Activated CD8-positive, alpha-beta T cell treated with anti-CD3 and anti-CD28 coated beads for 36 hours (primary cell): ENCODE data around the gene METAP1D. TPM values are rescaled to one million over a fixed set of nuclear protein-coding genes. Genes with fewer than 3 reads are reported as not detected.

Experiments
- ATAC-seq: fragments of 200-7000 bp; cut with Tn5 transposase; one replicate; pipeline ENCODE4 v1.10.0; 2021; ENCODE audit warnings: mild to moderate bottlenecking, moderate library complexity
- CTCF ChIA-PET: fragments of 350-600 bp; sonication (Branson Sonifier 250); formaldehyde crosslinking; loops from one replicate; lab custom pipeline; 2021; ENCODE audit warnings: antibody characterized with exemption; lab: Charles Lee
- POLR2A ChIA-PET: fragments of 350-600 bp; sonication (Branson Sonifier 250); formaldehyde crosslinking; loops from one replicate; lab custom pipeline; 2021; ENCODE audit warnings: antibody characterized with exemption; lab: Charles Lee
- DNase-seq: peaks from one replicate; pipeline ENCODE4 v3.0.0-alpha.2; 2020
- H3K27ac Mint-ChIP-seq: one replicate; pipeline ENCODE4 v1.8.0; 2021; ENCODE audit warnings: mild to moderate bottlenecking, mixed read lengths
- H3K27me3 Mint-ChIP-seq: one replicate; pipeline ENCODE4 v1.8.0; 2021; ENCODE audit warnings: mixed read lengths
- H3K36me3 Mint-ChIP-seq: one replicate; pipeline ENCODE4 v1.8.0; 2021; ENCODE audit warnings: low read depth, mixed read lengths
- H3K4me1 Mint-ChIP-seq: one replicate; pipeline ENCODE4 v1.8.0; 2021; ENCODE audit warnings: low read depth, mixed read lengths
- H3K4me3 Mint-ChIP-seq: one replicate; pipeline ENCODE4 v1.8.0; 2021; ENCODE audit warnings: mild to moderate bottlenecking, moderate library complexity, mixed read lengths
- H3K9me3 Mint-ChIP-seq: one replicate; pipeline ENCODE4 v1.8.0; 2021; ENCODE audit warnings: mixed read lengths
- CTCF ChIP-seq: fragments of 200-600 bp; IDR thresholded peaks from one replicate; pipeline ENCODE4 v1.8.0; 2022; ENCODE audit warnings: antibody characterized with exemption, mild to moderate bottlenecking
- intact Hi-C: fragments of 100-400 bp; cut with micrococcal nuclease; formaldehyde crosslinking; loops from one replicate; pipeline ENCODE4 v1.10.0; 2022
- total RNA-seq, 2 experiments: library from RNA; stranded (reverse); gene quantifications; one replicate each; pipeline ENCODE4 v1.2.3, GENCODE V29; 2021

The METAP1D gene
- total RNA-seq, 2 experiments from 2014 or later: 5.4 to 8.8 TPM

- Mint-ChIP-seq H3K4me3 (no peak overlapping the region), H3K9me3 (no peaks in the 10 kb centered on the region), H3K36me3 (peaks cover 23% of the 10 kb centered on the region), H3K27ac (no peak overlapping the region), H3K27me3 (no peaks in the 10 kb centered on the region), H3K4me1 (peaks cover 29% of the 10 kb centered on the region)
- no peak for TF ChIP-seq CTCF
- ChIA-PET POLR2A (interaction anchor here (1.8 kb wide), 1 partner anchor 21 kb away, joined by 4 read pairs; no protein-coding TSS in a partner anchor), CTCF (interaction anchor here (1.4 kb wide), 1 partner anchor 17 kb away, joined by 3 read pairs; no protein-coding TSS in a partner anchor)
- DNase-seq (no peak), ATAC-seq (no peak)
- intact Hi-C loops: no loop called here
Measured at GRCh38 chr2:171957061-171957460, 42.7 kb upstream of the METAP1D start.

- Mint-ChIP-seq H3K9me3 (no peaks in the 10 kb centered on the region), H3K4me3 (no peak overlapping the region), H3K27me3 (no peaks in the 10 kb centered on the region), H3K4me1 (peaks cover 32% of the 10 kb centered on the region), H3K27ac (no peak overlapping the region), H3K36me3 (peaks cover 23% of the 10 kb centered on the region)
- no peak for TF ChIP-seq CTCF
- CTCF ChIA-PET: interaction anchor here (1.1 to 1.3 kb wide), 2 partner anchors 10 to 148 kb away, joined by 3 read pairs; no protein-coding TSS in a partner anchor
- intact Hi-C loops: no loop called here
- ATAC-seq (no peak), DNase-seq (no peak)
- POLR2A ChIA-PET: no interaction called here
Measured at GRCh38 chr2:171958475-171958874, 41.3 kb upstream of the METAP1D start.

- no peak overlapping the region for H3K27ac Mint-ChIP-seq
Measured at GRCh38 chr2:171959998-171960397, 39.8 kb upstream of the METAP1D start.

GRCh38 chr2:171960570-171960969, 39.2 kb upstream of the METAP1D start:
- Mint-ChIP-seq H3K4me1 (peaks cover 32% of the 10 kb centered on the region), H3K9me3 (no peaks in the 10 kb centered on the region), H3K36me3 (peaks cover 14% of the 10 kb centered on the region), H3K4me3 (no peak overlapping the region), H3K27me3 (no peaks in the 10 kb centered on the region), H3K27ac (no peak overlapping the region)
- ChIA-PET CTCF (interaction anchor here (0.9 kb wide), 1 partner anchor 257 kb away, joined by 3 read pairs; no protein-coding TSS in a partner anchor), POLR2A (no interaction called here)
- no peak for ATAC-seq
- TF ChIP-seq CTCF: no peak
- DNase-seq: no peak
- intact Hi-C loops: no loop called here

More at GRCh38 chr2:171959998-171960397, 39.8 kb upstream of the METAP1D start:
- H3K27me3 Mint-ChIP-seq: no peaks in the 10 kb centered on the region
- intact Hi-C loops: no loop called here
- no peaks in the 10 kb centered on the region for H3K9me3 Mint-ChIP-seq
- no peak for TF ChIP-seq CTCF
- no peak overlapping the region for H3K4me3 Mint-ChIP-seq
- no peak for ATAC-seq
- peaks cover 16% of the 10 kb centered on the region for H3K36me3 Mint-ChIP-seq
- peaks cover 31% of the 10 kb centered on the region for H3K4me1 Mint-ChIP-seq
- DNase-seq: no peak
- ChIA-PET POLR2A (interaction anchor here (0.8 kb wide), 1 partner anchor 132 kb away, joined by 4 read pairs; no protein-coding TSS in a partner anchor), CTCF (interaction anchor here (0.9 kb wide), 2 partner anchors 143 to 256 kb away, joined by 3 read pairs; partner anchors contain the start of gene DLX2)

- ChIA-PET POLR2A (no interaction called here), CTCF (interaction anchor here (1.4 kb wide), 1 partner anchor 70 kb away, joined by 5 read pairs; the partner anchor contains the start of gene SLC25A12)
- no peak for TF ChIP-seq CTCF
- intact Hi-C loops: no loop called here
- H3K4me1 Mint-ChIP-seq: peaks cover 27% of the 10 kb centered on the region
- no peaks in the 10 kb centered on the region for H3K9me3 Mint-ChIP-seq
- DNase-seq: peak; percentile 46
- H3K27me3 Mint-ChIP-seq: no peaks in the 10 kb centered on the region
- ATAC-seq: no peak
- H3K4me3 Mint-ChIP-seq: no peak overlapping the region
- no peak overlapping the region for H3K27ac Mint-ChIP-seq
- peaks cover 22% of the 10 kb centered on the region for H3K36me3 Mint-ChIP-seq
Measured at GRCh38 chr2:171963198-171963597, 36.6 kb upstream of the METAP1D start.
